Transverse colon (tissue), 3 donors: ENCODE results near the gene OOSP1.

Source experiments
- EP300 ChIP-seq: sonication (generic); formaldehyde crosslinking; IDR thresholded peaks from one replicate; pipeline ENCODE4 v1.6.1; 2017; ENCODE audit warnings: antibody characterized with exemption, low read depth
- POLR2A ChIP-seq: fragments of 450-650 bp; IDR thresholded peaks from one replicate; pipeline ENCODE4 v1.6.1; 2016; ENCODE audit warnings: antibody characterized with exemption, mild to moderate bottlenecking, moderate library complexity
- TF ChIP-seq, protein P1 (sequence below), 5 experiments: fragments of 200-600 bp in 3 of 5; fragments of 450-650 bp in 2 of 5; sonication (generic) in 3 of 5; IDR thresholded peaks; 1 replicate in 2 of 5; 2 replicates in 3 of 5; pipeline ENCODE4 v1.5.1; 2016 to 2017; ENCODE audit warnings: antibody characterized with exemption in 5 of 5, inconsistent platforms in 3 of 5, mild to moderate bottlenecking in 2 of 5, moderate library complexity in 1 of 5

DNA sequence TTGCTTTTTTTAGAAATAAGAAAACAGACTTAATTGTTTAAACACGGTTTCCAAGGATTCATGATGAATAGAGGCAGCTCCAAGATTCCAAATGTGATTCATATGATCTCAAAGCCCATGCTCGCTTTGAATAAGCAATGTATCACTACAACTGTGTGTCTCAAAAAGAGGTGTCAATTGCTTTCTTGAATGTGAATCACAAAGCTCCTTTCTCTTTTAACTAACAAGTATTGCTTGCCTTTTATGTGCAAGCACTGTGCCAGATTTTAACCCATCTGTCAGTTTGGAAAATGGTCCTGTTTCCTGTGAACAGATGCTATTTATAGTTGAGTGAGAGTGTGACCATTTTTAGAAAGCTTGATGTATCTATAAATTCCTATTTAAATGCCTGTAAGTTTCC, 6.5 kb downstream of the OOSP1 start:
- TF ChIP-seq, protein P1, sequence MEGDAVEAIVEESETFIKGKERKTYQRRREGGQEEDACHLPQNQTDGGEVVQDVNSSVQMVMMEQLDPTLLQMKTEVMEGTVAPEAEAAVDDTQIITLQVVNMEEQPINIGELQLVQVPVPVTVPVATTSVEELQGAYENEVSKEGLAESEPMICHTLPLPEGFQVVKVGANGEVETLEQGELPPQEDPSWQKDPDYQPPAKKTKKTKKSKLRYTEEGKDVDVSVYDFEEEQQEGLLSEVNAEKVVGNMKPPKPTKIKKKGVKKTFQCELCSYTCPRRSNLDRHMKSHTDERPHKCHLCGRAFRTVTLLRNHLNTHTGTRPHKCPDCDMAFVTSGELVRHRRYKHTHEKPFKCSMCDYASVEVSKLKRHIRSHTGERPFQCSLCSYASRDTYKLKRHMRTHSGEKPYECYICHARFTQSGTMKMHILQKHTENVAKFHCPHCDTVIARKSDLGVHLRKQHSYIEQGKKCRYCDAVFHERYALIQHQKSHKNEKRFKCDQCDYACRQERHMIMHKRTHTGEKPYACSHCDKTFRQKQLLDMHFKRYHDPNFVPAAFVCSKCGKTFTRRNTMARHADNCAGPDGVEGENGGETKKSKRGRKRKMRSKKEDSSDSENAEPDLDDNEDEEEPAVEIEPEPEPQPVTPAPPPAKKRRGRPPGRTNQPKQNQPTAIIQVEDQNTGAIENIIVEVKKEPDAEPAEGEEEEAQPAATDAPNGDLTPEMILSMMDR (IDR thresholded peaks at IDR 0.05), result no peak
- no peak for TF ChIP-seq POLR2A
- no peak for TF ChIP-seq EP300
